GM23248 (cell line): ENCODE measurements around the gene CFAP20. TPM values are rescaled to one million over a fixed set of nuclear protein-coding genes. Genes with fewer than 3 reads are reported as not detected.
"Not testable (repeated sequence)": the region's sequence is repeated elsewhere in the genome, so short reads cannot be mapped to it uniquely, and the experiment has no call there.

ENCODE experiments used
- DNase-seq: peaks from one replicate; pipeline ENCODE4 v3.0.0-alpha.2; 2015
- H2AFZ ChIP-seq: fragments of 200-600 bp; sonication (generic); 2 replicates; pipeline ENCODE4 v1.6.1; 2016; ENCODE audit warnings: antibody characterized with exemption
- H3F3A ChIP-seq: fragments of 200-600 bp; sonication (generic); 2 replicates; pipeline ENCODE4 v1.6.1; 2016; ENCODE audit warnings: mild to moderate bottlenecking, antibody characterized with exemption, mixed run types; ENCODE audit not compliant: insufficient read depth
- H3K27ac ChIP-seq: fragments of 200-600 bp; sonication (generic); 2 replicates; pipeline ENCODE4 v1.5.1; 2016; ENCODE audit warnings: mild to moderate bottlenecking
- H3K27me3 ChIP-seq: fragments of 200-600 bp; sonication (generic); replicated peaks from 2 replicates; pipeline ENCODE4 v1.6.1; 2016; ENCODE audit warnings: mild to moderate bottlenecking; ENCODE audit not compliant: insufficient read depth
- H3K36me3 ChIP-seq: fragments of 200-600 bp; sonication (generic); 2 replicates; pipeline ENCODE4 v1.6.1; 2016; ENCODE audit warnings: low read depth, mild to moderate bottlenecking
- H3K4me1 ChIP-seq: fragments of 200-600 bp; sonication (generic); 2 replicates; pipeline ENCODE4 v1.6.1; 2016; ENCODE audit warnings: mild to moderate bottlenecking; ENCODE audit not compliant: insufficient read depth
- H3K4me2 ChIP-seq: fragments of 200-600 bp; sonication (generic); one replicate; pipeline ENCODE4 v1.6.1; 2016; ENCODE audit warnings: mild to moderate bottlenecking; ENCODE audit not compliant: unreplicated experiment
- H3K4me3 ChIP-seq: fragments of 200-600 bp; sonication (generic); 2 replicates; pipeline ENCODE4 v1.5.1; 2016; ENCODE audit warnings: mild to moderate bottlenecking
- H3K79me2 ChIP-seq: fragments of 200-600 bp; sonication (generic); 2 replicates; pipeline ENCODE4 v1.6.1; 2016; ENCODE audit warnings: mild to moderate bottlenecking; ENCODE audit not compliant: insufficient read depth
- H3K9ac ChIP-seq: fragments of 200-600 bp; sonication (generic); 2 replicates; pipeline ENCODE4 v1.6.1; 2016; ENCODE audit warnings: mild to moderate bottlenecking
- H3K9me2 ChIP-seq: fragments of 200-600 bp; sonication (generic); 2 replicates; pipeline ENCODE4 v1.6.1; 2016; ENCODE audit warnings: mixed run types, mild to moderate bottlenecking, moderate library complexity; ENCODE audit not compliant: insufficient read depth
- H3K9me3 ChIP-seq: fragments of 200-600 bp; sonication (generic); one replicate; pipeline ENCODE4 v1.6.1; 2017; ENCODE audit warnings: low read depth
- H4K20me1 ChIP-seq: fragments of 200-600 bp; sonication (generic); 2 replicates; pipeline ENCODE4 v1.6.0; 2016; ENCODE audit not compliant: insufficient read depth
- EZH2 ChIP-seq: fragments of 200-600 bp; sonication (generic); IDR thresholded peaks from 2 replicates; pipeline ENCODE4 v1.6.1; 2018; ENCODE audit warnings: antibody characterized with exemption, mild to moderate bottlenecking; ENCODE audit not compliant: insufficient read depth, poor library complexity, severe bottlenecking
- EZH2phosphoT487 ChIP-seq: fragments of 200-600 bp; sonication (generic); IDR thresholded peaks from 2 replicates; pipeline ENCODE4 v1.6.1; 2018; ENCODE audit warnings: antibody characterized with exemption, moderate library complexity, mild to moderate bottlenecking, low read depth; ENCODE audit not compliant: insufficient read depth
- WGBS, 2 experiments: methylation state at CpG; one replicate each; pipeline ENCODE4 v1.1.6; 2015 to 2017; ENCODE audit warnings: low lambda C conversion rate in 2 of 2, low coverage in 1 of 2; ENCODE audit errors: missing lambda C conversion rate in 2 of 2; 5-methylcytosine and 5-hydroxymethylcytosine counted together
- in situ Hi-C: fragments of 300-500 bp; cut with MboI; formaldehyde crosslinking; loops from 2 replicates; pipeline ENCODE4 v1.15.0; 2020
- polyA plus RNA-seq: library from polyadenylated mRNA; unstranded; fragments of >200 nt; fragmentation: Nextera tagmentation; extraction: Ambion mirVana; gene quantifications from 2 replicates; pipeline ENCODE4 v1.2.1, GENCODE V29; 2016
- total RNA-seq: library from RNA; depleted of rRNA; stranded (reverse); fragments of >200 nt; shearing (Covaris generic); gene quantifications from 2 replicates; pipeline ENCODE4 v1.2.3, GENCODE V29; 2014

CFAP20 gene
- total and polyA plus RNA-seq, 2 experiments from 2014 or later = 49.5 to 77.2 TPM

- no peaks in the 10 kb centered on the region for H3K9me3 ChIP-seq
- H3K27me3 ChIP-seq = peaks cover 17% of the 10 kb centered on the region; the same call in 1 of the 2 replicates
- no peak overlapping the region for H3K27ac ChIP-seq
- H3K4me2 ChIP-seq = no peak overlapping the region
- H4K20me1 ChIP-seq = no peaks in the 10 kb centered on the region
- no peaks in the 10 kb centered on the region for H3K36me3 ChIP-seq
- no peaks in the 10 kb centered on the region for H3F3A ChIP-seq
- no peak overlapping the region for H3K4me3 ChIP-seq
- TF ChIP-seq EZH2phosphoT487 = no peak
- TF ChIP-seq EZH2 = no peak
- in situ Hi-C loops = no loop called here
- H3K4me1 ChIP-seq = peaks cover 10% of the 10 kb centered on the region
- DNase-seq = no peak
- WGBS, 2 experiments = 73 to 77% methylated on average over 15 of the region's 15 CpGs
- H3K79me2 ChIP-seq = no peaks in the 10 kb centered on the region
- H3K9ac ChIP-seq = no peak overlapping the region
- H2AFZ ChIP-seq = no peak overlapping the region
- no peaks in the 10 kb centered on the region for H3K9me2 ChIP-seq
Observed at GRCh38 chr16:58094791-58095574, 34.2 kb downstream of the CFAP20 start.

GRCh38 chr16:58094026-58094425 is 35.2 kb downstream of the CFAP20 start:
- Histone ChIP-seq H3K9ac (no peak overlapping the region), H3K27me3 (peaks cover 17% of the 10 kb centered on the region; the same call in 1 of the 2 replicates), H3K9me2 (no peaks in the 10 kb centered on the region), H3K27ac (no peak overlapping the region), H4K20me1 (no peaks in the 10 kb centered on the region), H3K9me3 (no peaks in the 10 kb centered on the region), H3K4me1 (peaks cover 10% of the 10 kb centered on the region), H3F3A (no peaks in the 10 kb centered on the region), H3K36me3 (no peaks in the 10 kb centered on the region), H3K4me3 (no peak overlapping the region), H2AFZ (no peak overlapping the region), H3K79me2 (no peaks in the 10 kb centered on the region), H3K4me2 (no peak overlapping the region)
- TF ChIP-seq EZH2phosphoT487 (no peak), EZH2 (no peak)
- WGBS, 2 experiments = 85 to 88% methylated on average over 5 of the region's 5 CpGs
- no peak for DNase-seq
- in situ Hi-C loops = no loop called here

GRCh38 chr16:58090396-58090795 is 38.8 kb downstream of the CFAP20 start:
- H3K4me1 ChIP-seq, H3K79me2 ChIP-seq, H4K20me1 ChIP-seq, DNase-seq, H3F3A ChIP-seq, H3K9me3 ChIP-seq, H3K9me2 ChIP-seq, H3K27ac ChIP-seq, H3K36me3 ChIP-seq, H2AFZ ChIP-seq, in situ Hi-C loops, H3K9ac ChIP-seq, H3K4me2 ChIP-seq, H3K4me3 ChIP-seq: not testable (repeated sequence)
- H3K27me3 ChIP-seq = peaks cover 17% of the 10 kb centered on the region; the same call in 1 of the 2 replicates
- WGBS, 2 experiments = 61 to 84% methylated on average over 3 of the region's 3 CpGs

- TF ChIP-seq EZH2 = no peak
- TF ChIP-seq EZH2phosphoT487 = no peak
- no peak overlapping the region for H3K9ac ChIP-seq
- DNase-seq = no peak
- no peaks in the 10 kb centered on the region for H3K9me3 ChIP-seq
- no peaks in the 10 kb centered on the region for H3K4me1 ChIP-seq
- no peaks in the 10 kb centered on the region for H3F3A ChIP-seq
- no peak overlapping the region for H3K4me3 ChIP-seq
- no peaks in the 10 kb centered on the region for H4K20me1 ChIP-seq
- H3K9me2 ChIP-seq = no peaks in the 10 kb centered on the region
- 36 to 37% methylated on average over 9 of the region's 9 CpGs for WGBS, 2 experiments
- in situ Hi-C loops = no loop called here
- H2AFZ ChIP-seq = no peak overlapping the region
- H3K27ac ChIP-seq = no peak overlapping the region
- no peaks in the 10 kb centered on the region for H3K36me3 ChIP-seq
- H3K27me3 ChIP-seq = peaks cover 17% of the 10 kb centered on the region; the same call in 1 of the 2 replicates
- no peak overlapping the region for H3K4me2 ChIP-seq
- no peaks in the 10 kb centered on the region for H3K79me2 ChIP-seq
Observed at GRCh38 chr16:58088091-58088490, 41.1 kb downstream of the CFAP20 start.
